ENCODE data around the gene CTDSPL. TPM values are rescaled to one million over a fixed set of nuclear protein-coding genes. Genes with fewer than 3 reads are reported as not detected.

Gene CTDSPL
- total RNA-seq, 1 experiment from 2014 or later, result 16.6 TPM

GRCh38 chr3:37890522-37890921 lies 28.8 kb downstream of the CTDSPL start:
- Histone ChIP-seq H3K27me3 (ENCODE audit: control insufficient read depth, insufficient read depth, low read length) (no peaks in the 10 kb centered on the region), H3K4me3 (ENCODE audit: low read depth in 2 of 2, low read length in 2 of 2) (no peak overlapping the region), H3K27ac (ENCODE audit: low read length) (no peak overlapping the region), H3K36me3 (ENCODE audit: control insufficient read depth, insufficient read depth, low read length) (no peaks in the 10 kb centered on the region), H3K4me1 (ENCODE audit: control insufficient read depth, insufficient read depth, low read length) (peaks cover 9% of the 10 kb centered on the region), H3K9me3 (ENCODE audit: control insufficient read depth, insufficient read depth, low read depth, low read length) (no peaks in the 10 kb centered on the region)
- ChIA-PET CTCF (no interaction called here), POLR2A (no interaction called here)
- TF ChIP-seq SIN3A (IDR thresholded peaks at IDR 0.05; ENCODE audit: borderline replicate concordance, insufficient read depth, low read depth, low read length) (no peak), TCF7L2 (IDR thresholded peaks at IDR 0.05; ENCODE audit: low read depth, low read length) (no peak), REST (IDR thresholded peaks at IDR 0.05; ENCODE audit: insufficient read depth in 1 of 2, low read depth in 2 of 2, low read length in 1 of 2) (no peak), POLR2AphosphoS5 (IDR thresholded peaks at IDR 0.05; ENCODE audit: low read depth, low read length) (no peak), CTCF (IDR thresholded peaks at IDR 0.05) (no peak)
- ATAC-seq (no peak), DNase-seq (ENCODE audit: low read depth, low spot score) (no peak)
- in situ Hi-C loops (cut with HindIII; ENCODE audit: low pct_unique_long_range_greater_than_20kb, low sequenced_read_pairs), result no loop called here
- intact Hi-C loops (cut with micrococcal nuclease; ENCODE audit: unreplicated experiment), result no loop called here
- no TSS peak for BruUV-seq (replicated peaks)

- no peak for TF ChIP-seq CTCF (IDR thresholded peaks at IDR 0.05)
- TF ChIP-seq REST (IDR thresholded peaks at IDR 0.05; ENCODE audit: insufficient read depth in 1 of 2, low read depth in 2 of 2, low read length in 1 of 2), result no peak
- TF ChIP-seq SIN3A (IDR thresholded peaks at IDR 0.05; ENCODE audit: borderline replicate concordance, insufficient read depth, low read depth, low read length), result no peak
- no peak for TF ChIP-seq TCF7L2 (IDR thresholded peaks at IDR 0.05; ENCODE audit: low read depth, low read length)
- no peak for TF ChIP-seq POLR2AphosphoS5 (IDR thresholded peaks at IDR 0.05; ENCODE audit: low read depth, low read length)
- BruUV-seq (replicated peaks), result no TSS peak
- Histone ChIP-seq H3K4me3 (ENCODE audit: low read depth in 2 of 2, low read length in 2 of 2) (no peak overlapping the region), H3K27me3 (ENCODE audit: control insufficient read depth, insufficient read depth, low read length) (no peaks in the 10 kb centered on the region), H3K36me3 (ENCODE audit: control insufficient read depth, insufficient read depth, low read length) (no peaks in the 10 kb centered on the region), H3K27ac (ENCODE audit: low read length) (no peak overlapping the region), H3K9me3 (ENCODE audit: control insufficient read depth, insufficient read depth, low read depth, low read length) (no peaks in the 10 kb centered on the region), H3K4me1 (ENCODE audit: control insufficient read depth, insufficient read depth, low read length) (peaks cover 9% of the 10 kb centered on the region)
- no peak for DNase-seq (ENCODE audit: low read depth, low spot score)
- in situ Hi-C loops (cut with HindIII; ENCODE audit: low pct_unique_long_range_greater_than_20kb, low sequenced_read_pairs) (no loop called here), intact Hi-C loops (cut with micrococcal nuclease; ENCODE audit: unreplicated experiment) (no loop called here)
- ChIA-PET POLR2A (no interaction called here), CTCF (no interaction called here)
- ATAC-seq, result no peak
Measured at GRCh38 chr3:37891227-37891626, 29.5 kb downstream of the CTDSPL start.
